ENCODE measurements around the gene TLE4. TPM values are rescaled to one million over a fixed set of nuclear protein-coding genes. Genes with fewer than 3 reads are reported as not detected.

The TLE4 gene
- total and polyA plus RNA-seq, 10 of the 15 experiments (the other 5 are each of a cell fraction or from before 2014, with no cell fraction given) = 5.3 to 53.3 (median 23.3) TPM

DNA sequence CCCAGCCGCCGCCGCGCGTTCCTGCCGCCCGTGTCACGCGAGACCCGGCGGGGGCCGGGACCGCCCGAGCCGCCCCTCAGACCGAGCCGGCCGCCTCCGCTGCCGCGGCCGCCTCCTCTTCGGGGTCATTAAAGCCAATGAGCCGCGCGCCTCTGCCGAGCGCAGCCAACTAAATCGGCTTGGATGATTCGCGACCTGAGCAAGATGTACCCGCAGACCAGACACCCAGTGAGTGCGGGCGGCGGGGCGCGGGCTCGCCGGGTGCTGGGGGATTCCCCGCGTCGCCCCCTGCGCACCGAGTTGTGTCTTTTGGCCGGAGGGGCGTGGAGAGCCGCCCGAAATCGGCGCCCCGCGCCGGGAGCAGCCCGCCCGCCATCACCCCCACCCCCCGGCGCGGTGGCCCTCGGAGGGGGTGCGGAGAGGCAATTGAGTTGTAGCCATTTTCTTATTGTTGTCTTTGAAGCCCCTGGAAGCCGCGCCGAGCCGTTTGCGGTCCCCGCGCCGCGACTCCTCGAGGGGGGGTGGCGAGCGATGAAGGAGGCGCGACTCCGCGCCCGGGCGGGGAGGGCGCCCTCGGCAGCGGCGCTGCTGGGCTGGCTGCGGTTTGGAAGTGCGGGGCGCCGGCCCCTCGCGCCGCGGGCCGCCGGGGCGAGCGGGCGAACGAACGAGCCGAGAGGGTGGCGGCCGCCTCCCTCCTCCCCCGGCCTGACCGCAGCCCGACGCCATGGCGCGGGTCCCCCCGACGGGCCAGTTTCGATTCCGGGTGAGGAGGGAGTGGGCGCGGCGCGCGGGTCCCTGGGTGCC is 1.0 kb downstream of the TLE4 start:
- no peaks in the 10 kb centered on the region for H3K27me3 ChIP-seq (replicated peaks in 1 of 2; ENCODE audit: control insufficient read depth in 2 of 2, insufficient read depth in 2 of 2, low read length in 1 of 2)
- DNase-seq (ENCODE audit: low read depth, low spot score) (no peak), FAIRE-seq (no peak), ATAC-seq (no peak; the same call in 2 of the 3 replicates)
- peaks cover 17% of the 10 kb centered on the region for H3K4me1 ChIP-seq (ENCODE audit: control insufficient read depth, insufficient read depth, low read length)
- H3K9me3 ChIP-seq (replicated peaks; ENCODE audit: control insufficient read depth, insufficient read depth, low read length) = no peaks in the 10 kb centered on the region
- H3K4me3 ChIP-seq = peak overlapping the region; percentile 89
- POLR2A ChIA-PET = interaction anchor here (0.7 to 2.2 kb wide), 8 partner anchors 8 to 132 kb away, joined by 3 to 29 read pairs (median 5); no protein-coding TSS in a partner anchor
- CTCF ChIA-PET = interaction anchor here (0.9 to 1.3 kb wide), 5 partner anchors 10 to 160 kb away, joined by 3 to 4 read pairs (median 3); no protein-coding TSS in a partner anchor
- no peaks in the 10 kb centered on the region for H3K36me3 ChIP-seq (ENCODE audit: control insufficient read depth in 2 of 2, insufficient read depth in 2 of 2, low read length in 1 of 2)
- H4K20me1 ChIP-seq (ENCODE audit: control insufficient read depth, insufficient read depth) = no peaks in the 10 kb centered on the region
- in situ Hi-C loops (cut with MboI) (no loop called here), intact Hi-C loops (cut with micrococcal nuclease; ENCODE audit: unreplicated experiment) (loop anchor here (5.0 kb wide), 3 partner anchors 99 to 244 kb away; no protein-coding TSS in a partner anchor)
- H2AFZ ChIP-seq (ENCODE audit: control insufficient read depth, low read depth, low read length) = peak overlapping the region; percentile 63
- SMC1A ChIA-PET (ENCODE audit: uncharacterized antibody, unreplicated experiment) = interaction anchor here (0.6 to 3.8 kb wide), 14 partner anchors 12 to 240 kb away, joined by 3 to 21 read pairs (median 4); no protein-coding TSS in a partner anchor
- H3K79me2 ChIP-seq (ENCODE audit: control insufficient read depth, insufficient read depth, low read length) = peaks cover 13% of the 10 kb centered on the region
- WGBS (ENCODE audit: insufficient coverage, insufficient replicate concordance, low lambda C conversion rate, missing lambda C conversion rate) = under 1% methylated on average over 81 of the region's 115 CpGs
- peak overlapping the region; percentile 82 for H3K27ac ChIP-seq (ENCODE audit: control insufficient read depth, insufficient read depth)
- no peak overlapping the region for H3K4me2 ChIP-seq (ENCODE audit: control insufficient read depth, insufficient read depth)
- H3K9ac ChIP-seq (ENCODE audit: control insufficient read depth, insufficient read depth, low read length) = peak overlapping the region; percentile 67
- no TSS peak for BruUV-seq (replicated peaks)
- RAD21 ChIA-PET (ENCODE audit: unreplicated experiment) = interaction anchor here (1.0 to 3.6 kb wide), 11 partner anchors 10 to 95 kb away, joined by 3 to 32 read pairs (median 5); no protein-coding TSS in a partner anchor
- no peak for TF ChIP-seq ASH2L (IDR thresholded peaks at IDR 0.05; ENCODE audit: borderline replicate concordance, low read depth)
- TF ChIP-seq GATAD2B (conservative IDR thresholded peaks at IDR 0.05; ENCODE audit: low read depth) = peak; percentile 83
- no peak for TF ChIP-seq KDM1A (IDR thresholded peaks at IDR 0.05; ENCODE audit: borderline replicate concordance)
- no peak for TF ChIP-seq PAX8 (IDR thresholded peaks at IDR 0.05)
- no peak for TF ChIP-seq MYB (IDR thresholded peaks at IDR 0.05; ENCODE audit: borderline replicate concordance, low read depth, low read length)
- TF ChIP-seq, protein P1, sequence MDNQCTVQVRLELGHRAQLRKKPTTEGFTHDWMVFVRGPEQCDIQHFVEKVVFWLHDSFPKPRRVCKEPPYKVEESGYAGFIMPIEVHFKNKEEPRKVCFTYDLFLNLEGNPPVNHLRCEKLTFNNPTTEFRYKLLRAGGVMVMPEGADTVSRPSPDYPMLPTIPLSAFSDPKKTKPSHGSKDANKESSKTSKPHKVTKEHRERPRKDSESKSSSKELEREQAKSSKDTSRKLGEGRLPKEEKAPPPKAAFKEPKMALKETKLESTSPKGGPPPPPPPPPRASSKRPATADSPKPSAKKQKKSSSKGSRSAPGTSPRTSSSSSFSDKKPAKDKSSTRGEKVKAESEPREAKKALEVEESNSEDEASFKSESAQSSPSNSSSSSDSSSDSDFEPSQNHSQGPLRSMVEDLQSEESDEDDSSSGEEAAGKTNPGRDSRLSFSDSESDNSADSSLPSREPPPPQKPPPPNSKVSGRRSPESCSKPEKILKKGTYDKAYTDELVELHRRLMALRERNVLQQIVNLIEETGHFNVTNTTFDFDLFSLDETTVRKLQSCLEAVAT (IDR thresholded peaks at IDR 0.05) = no peak
- no peak for TF ChIP-seq SIX5 (IDR thresholded peaks at IDR 0.05; ENCODE audit: low read depth, low read length, severe bottlenecking)
- TF ChIP-seq TARDBP (IDR thresholded peaks at IDR 0.05; ENCODE audit: borderline replicate concordance) = no peak
- no peak for TF ChIP-seq CEBPB (IDR thresholded peaks at IDR 0.05; ENCODE audit: borderline replicate concordance in 1 of 2, low read depth in 2 of 2, low read length in 2 of 2)
- no peak for TF ChIP-seq RBBP5 (conservative IDR thresholded peaks at IDR 0.05)
- TF ChIP-seq, protein P2, sequence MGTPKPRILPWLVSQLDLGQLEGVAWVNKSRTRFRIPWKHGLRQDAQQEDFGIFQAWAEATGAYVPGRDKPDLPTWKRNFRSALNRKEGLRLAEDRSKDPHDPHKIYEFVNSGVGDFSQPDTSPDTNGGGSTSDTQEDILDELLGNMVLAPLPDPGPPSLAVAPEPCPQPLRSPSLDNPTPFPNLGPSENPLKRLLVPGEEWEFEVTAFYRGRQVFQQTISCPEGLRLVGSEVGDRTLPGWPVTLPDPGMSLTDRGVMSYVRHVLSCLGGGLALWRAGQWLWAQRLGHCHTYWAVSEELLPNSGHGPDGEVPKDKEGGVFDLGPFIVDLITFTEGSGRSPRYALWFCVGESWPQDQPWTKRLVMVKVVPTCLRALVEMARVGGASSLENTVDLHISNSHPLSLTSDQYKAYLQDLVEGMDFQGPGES (IDR thresholded peaks at IDR 0.05) = no peak
- no peak for TF ChIP-seq IRF4 (IDR thresholded peaks at IDR 0.05; ENCODE audit: low read depth, low read length)
- TF ChIP-seq BMI1 (IDR thresholded peaks at IDR 0.05; ENCODE audit: borderline replicate concordance) = no peak
- no peak for TF ChIP-seq ZNF217 (IDR thresholded peaks at IDR 0.05)
- TF ChIP-seq, protein P3, sequence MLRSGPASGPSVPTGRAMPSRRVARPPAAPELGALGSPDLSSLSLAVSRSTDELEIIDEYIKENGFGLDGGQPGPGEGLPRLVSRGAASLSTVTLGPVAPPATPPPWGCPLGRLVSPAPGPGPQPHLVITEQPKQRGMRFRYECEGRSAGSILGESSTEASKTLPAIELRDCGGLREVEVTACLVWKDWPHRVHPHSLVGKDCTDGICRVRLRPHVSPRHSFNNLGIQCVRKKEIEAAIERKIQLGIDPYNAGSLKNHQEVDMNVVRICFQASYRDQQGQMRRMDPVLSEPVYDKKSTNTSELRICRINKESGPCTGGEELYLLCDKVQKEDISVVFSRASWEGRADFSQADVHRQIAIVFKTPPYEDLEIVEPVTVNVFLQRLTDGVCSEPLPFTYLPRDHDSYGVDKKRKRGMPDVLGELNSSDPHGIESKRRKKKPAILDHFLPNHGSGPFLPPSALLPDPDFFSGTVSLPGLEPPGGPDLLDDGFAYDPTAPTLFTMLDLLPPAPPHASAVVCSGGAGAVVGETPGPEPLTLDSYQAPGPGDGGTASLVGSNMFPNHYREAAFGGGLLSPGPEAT (IDR thresholded peaks at IDR 0.05; ENCODE audit: low read depth) = no peak
- no peak for TF ChIP-seq SUPT20H (IDR thresholded peaks at IDR 0.05; ENCODE audit: borderline replicate concordance, control insufficient read depth, low read depth, low read length)
- no peak for TF ChIP-seq YY1 (IDR thresholded peaks at IDR 0.05; ENCODE audit: low read depth, low read length)
- TF ChIP-seq, protein P4, sequence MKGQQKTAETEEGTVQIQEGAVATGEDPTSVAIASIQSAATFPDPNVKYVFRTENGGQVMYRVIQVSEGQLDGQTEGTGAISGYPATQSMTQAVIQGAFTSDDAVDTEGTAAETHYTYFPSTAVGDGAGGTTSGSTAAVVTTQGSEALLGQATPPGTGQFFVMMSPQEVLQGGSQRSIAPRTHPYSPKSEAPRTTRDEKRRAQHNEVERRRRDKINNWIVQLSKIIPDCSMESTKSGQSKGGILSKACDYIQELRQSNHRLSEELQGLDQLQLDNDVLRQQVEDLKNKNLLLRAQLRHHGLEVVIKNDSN (IDR thresholded peaks at IDR 0.05; ENCODE audit: borderline replicate concordance, extremely low read length, insufficient read depth, low read depth, low read length) = no peak
- TF ChIP-seq HCFC1 (IDR thresholded peaks at IDR 0.05; ENCODE audit: low read length) = no peak
